Astrocyte (in vitro differentiated cells and primary cell): ENCODE data around the gene INPP5B.

Experiments
- EZH2 ChIP-seq: IDR thresholded peaks from 2 replicates; pipeline ENCODE4 v1.6.1; 2012; ENCODE audit warnings: mild to moderate bottlenecking, low read length, inconsistent platforms; ENCODE audit not compliant: insufficient read depth
- TF ChIP-seq, protein P1 (sequence below): IDR thresholded peaks from 2 replicates; pipeline ENCODE4 v1.5.1; 2011; ENCODE audit warnings: low read depth, mild to moderate bottlenecking, inconsistent platforms, low read length, moderate library complexity; ENCODE audit not compliant: insufficient read depth

DNA sequence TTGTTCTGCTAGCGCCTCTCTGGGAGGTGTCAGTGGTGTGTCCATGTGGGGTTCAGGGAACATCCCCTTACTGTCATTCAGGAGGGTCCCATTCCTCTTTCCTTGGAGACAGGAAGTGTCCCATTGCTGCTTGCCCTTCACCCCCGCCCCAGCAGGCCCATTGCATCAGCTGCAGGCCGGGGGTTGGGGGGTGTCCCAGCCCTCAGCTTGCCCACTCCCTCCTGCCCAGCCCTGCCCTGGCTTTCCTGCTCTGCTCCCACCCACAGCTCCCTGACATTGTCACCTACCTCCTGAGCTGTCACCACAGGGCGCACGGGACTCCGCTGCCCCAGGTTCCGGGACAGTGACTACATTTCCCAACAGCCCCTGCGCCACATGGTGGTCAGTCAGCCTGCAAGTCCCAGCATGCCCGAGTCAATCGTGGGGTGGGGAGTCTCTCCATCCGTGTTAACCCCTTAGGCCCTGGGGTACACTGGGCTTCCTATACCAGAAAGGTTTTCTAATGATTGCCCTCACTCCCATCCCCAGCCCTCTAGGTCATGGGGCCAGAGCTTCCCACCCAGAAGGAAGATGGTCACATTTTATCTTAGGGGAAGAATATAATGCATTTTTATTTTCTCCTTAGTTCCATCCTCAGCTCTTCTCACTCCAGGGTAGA lies at the start of gene INPP5B:
- TF ChIP-seq, protein P1, sequence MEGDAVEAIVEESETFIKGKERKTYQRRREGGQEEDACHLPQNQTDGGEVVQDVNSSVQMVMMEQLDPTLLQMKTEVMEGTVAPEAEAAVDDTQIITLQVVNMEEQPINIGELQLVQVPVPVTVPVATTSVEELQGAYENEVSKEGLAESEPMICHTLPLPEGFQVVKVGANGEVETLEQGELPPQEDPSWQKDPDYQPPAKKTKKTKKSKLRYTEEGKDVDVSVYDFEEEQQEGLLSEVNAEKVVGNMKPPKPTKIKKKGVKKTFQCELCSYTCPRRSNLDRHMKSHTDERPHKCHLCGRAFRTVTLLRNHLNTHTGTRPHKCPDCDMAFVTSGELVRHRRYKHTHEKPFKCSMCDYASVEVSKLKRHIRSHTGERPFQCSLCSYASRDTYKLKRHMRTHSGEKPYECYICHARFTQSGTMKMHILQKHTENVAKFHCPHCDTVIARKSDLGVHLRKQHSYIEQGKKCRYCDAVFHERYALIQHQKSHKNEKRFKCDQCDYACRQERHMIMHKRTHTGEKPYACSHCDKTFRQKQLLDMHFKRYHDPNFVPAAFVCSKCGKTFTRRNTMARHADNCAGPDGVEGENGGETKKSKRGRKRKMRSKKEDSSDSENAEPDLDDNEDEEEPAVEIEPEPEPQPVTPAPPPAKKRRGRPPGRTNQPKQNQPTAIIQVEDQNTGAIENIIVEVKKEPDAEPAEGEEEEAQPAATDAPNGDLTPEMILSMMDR = no peak
- no peak for TF ChIP-seq EZH2
